Breast epithelium (tissue), 4 donors: ENCODE data around the gene FAM219B. TPM values are rescaled to one million over a fixed set of nuclear protein-coding genes. Genes with fewer than 3 reads are reported as not detected.

Source experiments
- DNase-seq, 2 donors: peaks; one replicate each; pipeline ENCODE4 v3.0.0-alpha.2; 2019; ENCODE audit warnings: low spot score in 2 of 2
- H3K27ac ChIP-seq, 2 donors: fragments of 200-600 bp; sonication (generic) in 1 of 2; one replicate each; pipeline ENCODE4 v1.5.1; 2016 to 2019; ENCODE audit warnings: mild to moderate bottlenecking in 1 of 2
- H3K27me3 ChIP-seq, 2 donors: fragments of 200-600 bp; sonication (generic) in 1 of 2; one replicate each; pipeline versions ENCODE4 v1.5.1 to v1.6.0; 2017 to 2019; ENCODE audit warnings: control low read depth in 1 of 2, mild to moderate bottlenecking in 1 of 2
- H3K36me3 ChIP-seq: fragments of 200-600 bp; one replicate; pipeline ENCODE4 v1.5.1; 2019
- H3K4me1 ChIP-seq, 2 donors: fragments of 200-600 bp; sonication (generic); one replicate each; pipeline ENCODE4 v1.5.1; 2016 to 2019; ENCODE audit warnings: control low read depth in 1 of 2
- H3K4me3 ChIP-seq, 3 donors: fragments of 200-600 bp; sonication (generic); 1 replicate in 2 of 3; 2 replicates in 1 of 3; pipeline ENCODE4 v1.5.1; 2016 to 2019; ENCODE audit warnings: mild to moderate bottlenecking in 3 of 3, moderate library complexity in 2 of 3
- H3K9me3 ChIP-seq, 2 donors: fragments of 200-600 bp; sonication (generic) in 1 of 2; one replicate each; pipeline ENCODE4 v1.5.1; 2016 to 2019; ENCODE audit warnings: control low read depth in 1 of 2
- POLR2A ChIP-seq: fragments of 450-650 bp; IDR thresholded peaks from one replicate; pipeline ENCODE4 v1.6.1; 2016; ENCODE audit warnings: antibody characterized with exemption, mild to moderate bottlenecking, moderate library complexity
- POLR2AphosphoS5 ChIP-seq, 3 donors: sonication (generic); formaldehyde crosslinking; IDR thresholded peaks; one replicate each; pipeline ENCODE4 v1.6.1; 2017; ENCODE audit warnings: antibody characterized with exemption in 3 of 3
- intact Hi-C: fragments of 100-400 bp; cut with DNase I; formaldehyde crosslinking; loops from one replicate; pipeline ENCODE4 v1.15.1; 2023; ENCODE audit warnings: low total_unique reads
- total RNA-seq, 3 donors: library from RNA; depleted of rRNA; stranded (reverse); fragments of >200 nt; gene quantifications; one replicate each; pipeline ENCODE4 v1.1.0, GENCODE V29; 2016
- TF ChIP-seq, protein P1 (sequence below), 3 donors: fragments of 450-650 bp; IDR thresholded peaks; one replicate each; pipeline ENCODE4 v1.5.1; 2016 to 2017; ENCODE audit warnings: antibody characterized with exemption in 3 of 3, mild to moderate bottlenecking in 3 of 3, moderate library complexity in 3 of 3

The FAM219B gene
- total RNA-seq, 3 donors from 2014 or later, result 51.4 to 72.0 (median 54.1) TPM

DNA sequence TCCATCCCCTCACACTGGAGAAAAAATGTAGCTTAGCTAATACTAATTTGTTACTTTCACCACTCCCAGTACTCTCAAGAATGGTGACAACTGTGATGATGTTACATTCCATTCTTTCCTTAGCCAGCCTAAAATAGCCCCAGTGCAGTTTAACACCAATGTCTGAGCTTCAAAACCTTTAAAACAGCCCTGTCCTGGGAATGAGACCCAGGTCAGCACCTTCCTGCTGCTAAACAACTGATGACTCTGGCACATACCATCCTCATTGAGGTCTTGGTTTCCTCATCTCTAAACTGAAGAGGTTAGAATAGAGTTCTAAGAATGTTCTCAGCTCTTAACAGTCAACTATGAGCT, 37.3 kb downstream of the FAM219B start:
- Histone ChIP-seq H3K9me3 (no peaks in the 10 kb centered on the region), H3K27me3 (no peaks in the 10 kb centered on the region), H3K4me3 (peak overlapping the region in 1 of 3 donors; percentile 23), H3K36me3 (no peaks in the 10 kb centered on the region), H3K27ac (peak overlapping the region; percentile 79 to 82), H3K4me1 (peaks cover 0 to 38% of the 10 kb centered on the region in 2 donors)
- intact Hi-C loops, result no loop called here
- DNase-seq, result no peak
- TF ChIP-seq, protein P1, sequence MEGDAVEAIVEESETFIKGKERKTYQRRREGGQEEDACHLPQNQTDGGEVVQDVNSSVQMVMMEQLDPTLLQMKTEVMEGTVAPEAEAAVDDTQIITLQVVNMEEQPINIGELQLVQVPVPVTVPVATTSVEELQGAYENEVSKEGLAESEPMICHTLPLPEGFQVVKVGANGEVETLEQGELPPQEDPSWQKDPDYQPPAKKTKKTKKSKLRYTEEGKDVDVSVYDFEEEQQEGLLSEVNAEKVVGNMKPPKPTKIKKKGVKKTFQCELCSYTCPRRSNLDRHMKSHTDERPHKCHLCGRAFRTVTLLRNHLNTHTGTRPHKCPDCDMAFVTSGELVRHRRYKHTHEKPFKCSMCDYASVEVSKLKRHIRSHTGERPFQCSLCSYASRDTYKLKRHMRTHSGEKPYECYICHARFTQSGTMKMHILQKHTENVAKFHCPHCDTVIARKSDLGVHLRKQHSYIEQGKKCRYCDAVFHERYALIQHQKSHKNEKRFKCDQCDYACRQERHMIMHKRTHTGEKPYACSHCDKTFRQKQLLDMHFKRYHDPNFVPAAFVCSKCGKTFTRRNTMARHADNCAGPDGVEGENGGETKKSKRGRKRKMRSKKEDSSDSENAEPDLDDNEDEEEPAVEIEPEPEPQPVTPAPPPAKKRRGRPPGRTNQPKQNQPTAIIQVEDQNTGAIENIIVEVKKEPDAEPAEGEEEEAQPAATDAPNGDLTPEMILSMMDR (IDR thresholded peaks at IDR 0.05), result no peak
- no peak for TF ChIP-seq POLR2A
- no peak for TF ChIP-seq POLR2AphosphoS5 (IDR thresholded peaks at IDR 0.05)

DNA sequence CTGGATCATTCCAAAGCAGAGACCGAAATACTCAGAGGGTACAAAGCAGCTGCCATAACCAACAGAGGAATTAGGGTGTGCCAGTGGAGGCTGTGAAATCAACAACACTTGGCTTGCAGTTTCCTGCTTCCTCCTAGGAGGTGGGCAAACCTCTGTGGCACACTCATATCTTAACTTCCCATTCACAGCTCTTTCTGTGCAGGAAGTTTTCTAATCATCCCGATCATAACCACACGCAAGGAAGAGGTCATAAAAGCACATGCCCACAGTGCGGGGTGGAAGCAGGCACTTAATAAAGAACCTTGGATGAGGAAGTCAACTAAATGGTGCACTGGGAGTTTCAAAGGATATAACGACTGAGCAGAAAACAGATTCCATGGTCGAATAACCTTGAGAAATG, 38.6 kb downstream of the FAM219B start:
- peak in 1 of 2 donors; percentile 18 for DNase-seq
- intact Hi-C loops, result no loop called here
- H3K9me3 ChIP-seq, result no peaks in the 10 kb centered on the region
- H3K36me3 ChIP-seq, result no peaks in the 10 kb centered on the region
- peaks cover 0 to 38% of the 10 kb centered on the region in 2 donors for H3K4me1 ChIP-seq
- TF ChIP-seq POLR2AphosphoS5 (IDR thresholded peaks at IDR 0.05), result no peak
- TF ChIP-seq POLR2A, result no peak
- TF ChIP-seq, protein P1 (IDR thresholded peaks at IDR 0.05), result no peak
- no peaks in the 10 kb centered on the region for H3K27me3 ChIP-seq
- no peak overlapping the region for H3K4me3 ChIP-seq
- H3K27ac ChIP-seq, result peak overlapping the region; percentile 61 to 79

DNA sequence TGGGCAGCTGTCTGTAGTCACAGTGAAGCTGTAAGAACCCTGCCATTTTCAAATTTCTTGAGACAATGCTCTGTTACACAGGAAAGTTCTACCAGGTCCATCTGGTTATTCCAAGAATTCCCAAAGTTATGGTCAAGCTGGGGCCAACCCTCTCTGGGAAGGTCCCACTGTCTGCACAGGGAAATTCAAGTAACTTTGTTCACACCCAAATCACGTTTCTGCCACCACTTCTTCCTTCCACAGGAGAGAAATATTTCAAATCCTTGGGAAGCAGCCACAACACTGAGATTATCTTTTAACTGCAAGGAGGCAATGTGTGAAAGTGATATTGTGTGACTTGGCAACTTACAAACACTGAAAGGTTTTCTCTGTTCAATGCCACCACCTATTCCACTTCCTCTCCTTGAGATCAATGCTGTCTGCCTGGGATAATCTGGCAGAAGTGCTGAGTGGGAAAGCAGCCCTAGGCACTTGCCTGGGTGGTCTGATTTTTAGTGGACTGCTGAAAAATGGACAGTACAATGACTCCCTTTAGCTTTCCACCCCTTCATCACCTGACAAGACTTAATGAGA, 39.1 kb downstream of the FAM219B start:
- Histone ChIP-seq H3K36me3 (no peaks in the 10 kb centered on the region), H3K4me1 (peaks cover 0 to 38% of the 10 kb centered on the region in 2 donors), H3K27ac (peak overlapping the region; percentile 61 to 79), H3K9me3 (no peaks in the 10 kb centered on the region), H3K4me3 (no peak overlapping the region), H3K27me3 (no peaks in the 10 kb centered on the region)
- TF ChIP-seq POLR2A (no peak), POLR2AphosphoS5 (IDR thresholded peaks at IDR 0.05) (no peak)
- TF ChIP-seq, protein P1 (IDR thresholded peaks at IDR 0.05), result no peak
- intact Hi-C loops, result no loop called here
- DNase-seq, result no peak

DNA sequence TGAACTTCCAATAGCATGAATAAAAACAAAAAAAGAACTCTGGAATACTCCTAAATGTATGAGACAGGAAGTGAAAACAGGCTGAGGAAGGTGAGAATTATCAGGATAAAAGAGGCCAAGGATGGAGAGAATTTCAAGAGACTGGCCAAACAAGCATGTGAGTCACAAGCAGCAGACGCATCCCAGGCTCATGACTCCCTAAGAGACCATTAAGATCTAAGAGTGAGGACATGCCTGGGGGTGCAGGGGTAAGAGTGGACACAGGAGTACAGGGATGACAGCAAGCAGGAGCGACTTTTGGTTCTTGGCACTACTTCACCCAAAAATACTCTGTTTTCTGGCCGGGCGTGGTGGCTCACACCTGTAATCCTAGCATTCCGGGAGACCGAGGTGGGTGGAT, 40.6 kb downstream of the FAM219B start:
- Histone ChIP-seq H3K4me3 (no peak overlapping the region), H3K9me3 (no peaks in the 10 kb centered on the region), H3K27ac (peak overlapping the region in 1 of 2 donors; percentile 50), H3K36me3 (no peaks in the 10 kb centered on the region), H3K4me1 (peaks cover 0 to 26% of the 10 kb centered on the region in 2 donors), H3K27me3 (no peaks in the 10 kb centered on the region)
- intact Hi-C loops, result no loop called here
- no peak for TF ChIP-seq POLR2A
- TF ChIP-seq, protein P1 (IDR thresholded peaks at IDR 0.05), result no peak
- TF ChIP-seq POLR2AphosphoS5 (IDR thresholded peaks at IDR 0.05), result no peak
- no peak for DNase-seq

DNA sequence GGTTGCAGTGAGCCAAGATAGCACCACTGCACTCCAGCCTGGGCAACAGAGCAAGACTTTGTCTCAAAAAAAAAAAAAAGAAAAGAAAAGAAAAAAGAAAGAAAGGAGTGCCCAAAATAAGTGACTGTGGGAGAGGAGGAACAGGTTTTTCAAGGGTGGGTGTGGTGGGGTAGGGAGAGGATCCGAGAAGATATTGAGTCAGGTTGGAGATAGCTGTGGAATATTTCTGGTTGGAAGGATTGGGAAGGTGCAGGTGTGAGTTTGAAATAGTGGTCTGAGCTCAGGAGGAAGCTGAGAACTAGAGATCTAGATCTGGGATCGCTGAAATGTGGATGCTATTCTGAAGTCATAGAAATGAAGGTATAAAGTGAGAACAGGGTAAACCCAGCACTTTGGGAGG, 41.3 kb downstream of the FAM219B start:
- H3K27me3 ChIP-seq, result no peaks in the 10 kb centered on the region
- H3K4me1 ChIP-seq, result peaks cover 0 to 18% of the 10 kb centered on the region in 2 donors
- intact Hi-C loops, result no loop called here
- no peaks in the 10 kb centered on the region for H3K9me3 ChIP-seq
- no peak overlapping the region for H3K4me3 ChIP-seq
- H3K36me3 ChIP-seq, result no peaks in the 10 kb centered on the region
- DNase-seq, result no peak
- H3K27ac ChIP-seq, result no peak overlapping the region
- TF ChIP-seq POLR2A, result no peak
- TF ChIP-seq POLR2AphosphoS5 (IDR thresholded peaks at IDR 0.05), result no peak
- TF ChIP-seq, protein P1 (IDR thresholded peaks at IDR 0.05), result no peak
